Heart right ventricle (tissue), 16 donors: ENCODE data around the gene CHST3. TPM values are rescaled to one million over a fixed set of nuclear protein-coding genes. Genes with fewer than 3 reads are reported as not detected.

Experiments
- ATAC-seq, 8 donors: fragments of 200-7000 bp; cut with Tn5 transposase; one replicate each; pipeline ENCODE4 v1.9.1; 2020; ENCODE audit warnings: mild to moderate bottlenecking in 8 of 8, moderate library complexity in 8 of 8, moderate number of reproducible peaks in 1 of 8
- DNase-seq, 2 donors: peaks; one replicate each; pipeline ENCODE4 v3.0.0-alpha.2; 2020
- H3K27ac ChIP-seq, 10 donors: fragments of 200-600 bp; sonication (generic) in 2 of 10; one replicate each; pipeline versions ENCODE4 v1.5.0 to v1.8.0; 2020 to 2022; ENCODE audit warnings: mild to moderate bottlenecking in 3 of 10
- H3K27me3 ChIP-seq, 7 donors: fragments of 200-600 bp; one replicate each; pipeline ENCODE4 v1.8.0; 2021 to 2022; ENCODE audit warnings: mild to moderate bottlenecking in 2 of 7
- H3K36me3 ChIP-seq, 9 donors: fragments of 200-600 bp; sonication (generic) in 1 of 9; one replicate each; pipeline versions ENCODE4 v1.5.0 to v1.8.0; 2020 to 2022; ENCODE audit warnings: mild to moderate bottlenecking in 2 of 9
- H3K4me1 ChIP-seq, 9 donors: fragments of 200-600 bp; sonication (generic) in 1 of 9; one replicate each; pipeline versions ENCODE4 v1.5.0 to v1.8.0; 2020 to 2022; ENCODE audit warnings: mild to moderate bottlenecking in 4 of 9
- H3K4me3 ChIP-seq, 10 donors: fragments of 200-600 bp; sonication (generic) in 2 of 10; one replicate each; pipeline versions ENCODE4 v1.5.0 to v1.8.0; 2020 to 2022; ENCODE audit warnings: mild to moderate bottlenecking in 7 of 10, moderate library complexity in 2 of 10
- H3K9me3 ChIP-seq, 11 donors: fragments of 200-600 bp in 10 of 11; sonication (generic) in 2 of 11; one replicate each; pipeline versions ENCODE4 v1.5.0 to v1.8.0; 2013 to 2022; ENCODE audit warnings: mild to moderate bottlenecking in 2 of 11, control low read depth in 1 of 11, moderate library complexity in 1 of 11
- CTCF ChIP-seq, 9 donors: fragments of 200-600 bp; sonication (generic) in 2 of 9; IDR thresholded peaks; one replicate each; pipeline versions ENCODE4 v1.5.0 to v1.8.0; 2021 to 2022; ENCODE audit warnings: antibody characterized with exemption in 9 of 9, mild to moderate bottlenecking in 5 of 9, moderate library complexity in 1 of 9
- WGBS, 2 donors: extraction: QIAGEN DNeasy Blood & Tissue Kit; methylation state at CpG; one replicate each; pipeline ENCODE4 v1.1.7; 2013; ENCODE audit warnings: inconsistent platforms in 1 of 2; 5-methylcytosine and 5-hydroxymethylcytosine counted together
- intact Hi-C, 10 donors: fragments of 100-400 bp; cut with DNase I; formaldehyde crosslinking; loops; one replicate each; pipeline versions ENCODE4 v1.11.1 to v1.14.2; 2022
- polyA plus RNA-seq, 2 donors: library from polyadenylated mRNA; stranded (reverse); fragments of 200-250 nt; gene quantifications; one replicate each; pipeline ENCODE4 v1.2.3, GENCODE V29; 2013
- total RNA-seq, 10 donors: library from RNA; stranded (reverse); fragmentation: NEBNext Ultra II Directional in 3 of 10; extraction: Animal tissue kit (Norgen Biotek cat#: 25700) in 3 of 10; gene quantifications; one replicate each; pipeline versions ENCODE4 v1.2.1 to v1.2.4, GENCODE V29; 2021 to 2023
- donor health status: Arrhythmogenic right ventricular cardiomyopathy.
- donor health status: ischemic (EF 13 %, LVEDD 7.1; RV severe dilation, severe dysfunction).
- donor health status: healthy with polysubstance abuse.
- donor health status: DM: no; HTN: yes; CAD: no.
- donor health status: DM: no; HTN: no; CAD: no.
- donor health status: ischemic (EF 25% LVEDD 6.9; RV normal size, moderate dysfunction).
- donor health status: ischemic (EF 25% LVEDD 5.7; RV mildly dilated, moderate dysfunction).
- donor health status: healthy.
- donor health status: DM: yes; HTN: yes; CAD: no.
- donor health status: Ischemic cardiomyopathy.
- donor health status: ischemic (EF 35%, LVEDD 5.7; RV mildly dilated, moderate dysfunction).
- donor health status: nonischemic (EF 11% LVEDD 7.7; RV severe dilation, severe dysfunction).
- donor health status: DM: yes; HTN: yes; CAD: no.
- donor health status: PGD.
- donor health status: ischemic (EF 29% LVEDD 5.4; RV normal size, mild dysfunction).
- donor health status: nonischemic (EF 23%, LVEDD 6.1; RV moderate dilation, normal function).

CHST3 gene
- total and polyA plus RNA-seq, 12 donors = 6.3 to 28.7 (median 20.5) TPM

GRCh38 chr10:72058989-72059842 is 95.0 kb downstream of the CHST3 start:
- ATAC-seq (no peak), DNase-seq (no peak)
- Histone ChIP-seq H3K36me3 (no peaks in the 10 kb centered on the region), H3K4me1 (peaks cover 0 to 17% (median 4%) of the 10 kb centered on the region in 9 donors), H3K27ac (peak overlapping the region in 1 of 10 donors; percentile 26), H3K4me3 (no peak overlapping the region), H3K27me3 (no peaks in the 10 kb centered on the region), H3K9me3 (no peaks in the 10 kb centered on the region)
- no peak for TF ChIP-seq CTCF (IDR thresholded peaks at IDR 0.05)
- WGBS, 2 donors = 55 to 64% methylated on average over 21 of the region's 21 CpGs
- intact Hi-C loops = loop anchor here in 6 of 10 donors (5.0 to 10.0 kb wide), 4 partner anchors 38 to 276 kb away; partner anchors contain the start of genes ANAPC16 (in 1 of the 6) and ASCC1 (in 1 of the 6)

GRCh38 chr10:72059843-72060822 is 95.9 kb downstream of the CHST3 start:
- no peak overlapping the region for H3K27ac ChIP-seq
- ATAC-seq (no peak), DNase-seq (no peak)
- no peak overlapping the region for H3K4me3 ChIP-seq
- intact Hi-C loops = loop anchor here in 6 of 10 donors (5.0 to 10.0 kb wide), 4 partner anchors 37 to 275 kb away; partner anchors contain the start of genes ANAPC16 (in 2 of the 6) and ASCC1 (in 2 of the 6)
- peaks cover 0 to 17% (median 4%) of the 10 kb centered on the region in 9 donors for H3K4me1 ChIP-seq
- no peaks in the 10 kb centered on the region for H3K27me3 ChIP-seq
- WGBS, 2 donors = 83% methylated on average over 19 of the region's 19 CpGs
- no peaks in the 10 kb centered on the region for H3K9me3 ChIP-seq
- H3K36me3 ChIP-seq = no peaks in the 10 kb centered on the region
- TF ChIP-seq CTCF (IDR thresholded peaks at IDR 0.05) = no peak

- TF ChIP-seq CTCF (IDR thresholded peaks at IDR 0.05) = peak in 2 of 9 donors; percentile 27 to 29
- H3K36me3 ChIP-seq = peaks cover 0 to 4% (median 0%) of the 10 kb centered on the region in 9 donors
- ATAC-seq (no peak), DNase-seq (no peak)
- intact Hi-C loops = loop anchor here in 2 of 10 donors (10.0 kb wide), 2 partner anchors 153 to 163 kb away; partner anchors contain the start of genes ANAPC16 (in 1 of the 2) and ASCC1 (in 1 of the 2)
- H3K9me3 ChIP-seq = no peaks in the 10 kb centered on the region
- no peak overlapping the region for H3K4me3 ChIP-seq
- WGBS, 2 donors = 93% methylated on average over 5 of the region's 5 CpGs
- no peak overlapping the region for H3K27ac ChIP-seq
- H3K4me1 ChIP-seq = peaks cover 0 to 30% (median 8%) of the 10 kb centered on the region in 9 donors
- H3K27me3 ChIP-seq = no peaks in the 10 kb centered on the region
These were observed 97.3 kb downstream of the CHST3 start for GRCh38 chr10:72061491-72061890.

GRCh38 chr10:72061930-72062329 is 97.7 kb downstream of the CHST3 start:
- H3K4me1 ChIP-seq = peaks cover 0 to 33% (median 11%) of the 10 kb centered on the region in 9 donors
- H3K27me3 ChIP-seq = no peaks in the 10 kb centered on the region
- intact Hi-C loops = loop anchor here in 2 of 10 donors (10.0 kb wide), 2 partner anchors 153 to 163 kb away; partner anchors contain the start of genes ANAPC16 (in 1 of the 2) and ASCC1 (in 1 of the 2)
- ATAC-seq (no peak), DNase-seq (no peak)
- no peak for TF ChIP-seq CTCF (IDR thresholded peaks at IDR 0.05)
- H3K9me3 ChIP-seq = no peaks in the 10 kb centered on the region
- peaks cover 0 to 4% (median 0%) of the 10 kb centered on the region in 9 donors for H3K36me3 ChIP-seq
- no peak overlapping the region for H3K27ac ChIP-seq
- WGBS, 2 donors = 91% methylated on average over 9 of the region's 9 CpGs
- H3K4me3 ChIP-seq = no peak overlapping the region
